ENCODE results near the gene DEF6. TPM values are rescaled to one million over a fixed set of nuclear protein-coding genes. Genes with fewer than 3 reads are reported as not detected.

DEF6 gene
- total RNA-seq, 1 experiment from 2014 or later = 0.59 TPM

DNA sequence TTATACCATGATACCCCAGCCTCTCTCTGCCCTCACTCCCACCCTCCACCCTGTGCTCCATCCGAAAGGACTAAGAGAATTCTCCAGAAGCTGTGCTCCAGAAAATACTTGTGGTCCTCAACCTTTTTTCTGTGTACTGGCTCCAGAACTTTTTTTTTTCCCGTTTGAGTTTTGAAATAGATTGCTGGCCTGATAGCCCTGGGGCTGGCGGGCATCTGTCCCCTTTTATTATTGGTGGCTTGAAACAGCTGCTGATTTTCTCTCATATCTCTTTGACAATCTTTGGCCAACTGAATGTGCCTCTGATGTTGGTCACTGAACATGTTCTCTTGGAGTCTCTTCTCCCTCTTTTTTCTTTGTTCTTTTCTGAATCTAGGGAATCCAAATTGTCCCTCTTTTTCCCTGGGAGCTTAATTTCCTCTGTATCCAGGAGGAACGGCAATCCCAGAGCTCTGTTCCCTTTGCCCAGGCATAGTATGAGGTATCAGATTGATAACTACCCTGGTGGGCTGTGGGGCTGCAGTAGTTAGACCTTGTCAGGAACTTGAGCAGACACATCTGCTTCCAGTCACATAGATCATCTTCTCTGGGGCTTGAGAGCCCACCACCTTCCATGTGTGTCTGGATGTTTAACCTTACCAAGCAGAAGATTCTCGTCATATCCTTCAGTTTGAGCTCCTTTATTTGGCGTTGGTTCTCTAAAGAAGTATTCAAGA lies 46.4 kb downstream of the DEF6 start:
- H3K4me3 ChIP-seq (ENCODE audit: low read depth in 2 of 2, low read length in 2 of 2) = peak overlapping the region; percentile 83 to 89
- ChIA-PET CTCF (interaction anchor here (0.6 to 1.4 kb wide), 4 partner anchors 10 to 105 kb away, joined by 3 to 7 read pairs (median 4); no protein-coding TSS in a partner anchor), POLR2A (interaction anchor here (0.6 kb wide), 2 partner anchors 29 to 120 kb away, joined by 4 to 10 read pairs; no protein-coding TSS in a partner anchor)
- H3K4me1 ChIP-seq (ENCODE audit: control insufficient read depth, insufficient read depth, low read length) = peaks cover 10% of the 10 kb centered on the region
- BruUV-seq (replicated peaks) = TSS peak; percentile 80
- no peaks in the 10 kb centered on the region for H3K9me3 ChIP-seq (ENCODE audit: control insufficient read depth, insufficient read depth, low read depth, low read length)
- no peak for ATAC-seq
- no peaks in the 10 kb centered on the region; the same call in 1 of the 2 replicates for H3K36me3 ChIP-seq (ENCODE audit: control insufficient read depth, insufficient read depth, low read length)
- peak overlapping the region; percentile 51; the same call in 1 of the 2 replicates for H3K27ac ChIP-seq (ENCODE audit: low read length)
- TF ChIP-seq SIN3A (IDR thresholded peaks at IDR 0.05; ENCODE audit: borderline replicate concordance, insufficient read depth, low read depth, low read length) = no peak
- TF ChIP-seq, protein P1, sequence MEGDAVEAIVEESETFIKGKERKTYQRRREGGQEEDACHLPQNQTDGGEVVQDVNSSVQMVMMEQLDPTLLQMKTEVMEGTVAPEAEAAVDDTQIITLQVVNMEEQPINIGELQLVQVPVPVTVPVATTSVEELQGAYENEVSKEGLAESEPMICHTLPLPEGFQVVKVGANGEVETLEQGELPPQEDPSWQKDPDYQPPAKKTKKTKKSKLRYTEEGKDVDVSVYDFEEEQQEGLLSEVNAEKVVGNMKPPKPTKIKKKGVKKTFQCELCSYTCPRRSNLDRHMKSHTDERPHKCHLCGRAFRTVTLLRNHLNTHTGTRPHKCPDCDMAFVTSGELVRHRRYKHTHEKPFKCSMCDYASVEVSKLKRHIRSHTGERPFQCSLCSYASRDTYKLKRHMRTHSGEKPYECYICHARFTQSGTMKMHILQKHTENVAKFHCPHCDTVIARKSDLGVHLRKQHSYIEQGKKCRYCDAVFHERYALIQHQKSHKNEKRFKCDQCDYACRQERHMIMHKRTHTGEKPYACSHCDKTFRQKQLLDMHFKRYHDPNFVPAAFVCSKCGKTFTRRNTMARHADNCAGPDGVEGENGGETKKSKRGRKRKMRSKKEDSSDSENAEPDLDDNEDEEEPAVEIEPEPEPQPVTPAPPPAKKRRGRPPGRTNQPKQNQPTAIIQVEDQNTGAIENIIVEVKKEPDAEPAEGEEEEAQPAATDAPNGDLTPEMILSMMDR (IDR thresholded peaks at IDR 0.05) = no peak
- TF ChIP-seq, protein P2, sequence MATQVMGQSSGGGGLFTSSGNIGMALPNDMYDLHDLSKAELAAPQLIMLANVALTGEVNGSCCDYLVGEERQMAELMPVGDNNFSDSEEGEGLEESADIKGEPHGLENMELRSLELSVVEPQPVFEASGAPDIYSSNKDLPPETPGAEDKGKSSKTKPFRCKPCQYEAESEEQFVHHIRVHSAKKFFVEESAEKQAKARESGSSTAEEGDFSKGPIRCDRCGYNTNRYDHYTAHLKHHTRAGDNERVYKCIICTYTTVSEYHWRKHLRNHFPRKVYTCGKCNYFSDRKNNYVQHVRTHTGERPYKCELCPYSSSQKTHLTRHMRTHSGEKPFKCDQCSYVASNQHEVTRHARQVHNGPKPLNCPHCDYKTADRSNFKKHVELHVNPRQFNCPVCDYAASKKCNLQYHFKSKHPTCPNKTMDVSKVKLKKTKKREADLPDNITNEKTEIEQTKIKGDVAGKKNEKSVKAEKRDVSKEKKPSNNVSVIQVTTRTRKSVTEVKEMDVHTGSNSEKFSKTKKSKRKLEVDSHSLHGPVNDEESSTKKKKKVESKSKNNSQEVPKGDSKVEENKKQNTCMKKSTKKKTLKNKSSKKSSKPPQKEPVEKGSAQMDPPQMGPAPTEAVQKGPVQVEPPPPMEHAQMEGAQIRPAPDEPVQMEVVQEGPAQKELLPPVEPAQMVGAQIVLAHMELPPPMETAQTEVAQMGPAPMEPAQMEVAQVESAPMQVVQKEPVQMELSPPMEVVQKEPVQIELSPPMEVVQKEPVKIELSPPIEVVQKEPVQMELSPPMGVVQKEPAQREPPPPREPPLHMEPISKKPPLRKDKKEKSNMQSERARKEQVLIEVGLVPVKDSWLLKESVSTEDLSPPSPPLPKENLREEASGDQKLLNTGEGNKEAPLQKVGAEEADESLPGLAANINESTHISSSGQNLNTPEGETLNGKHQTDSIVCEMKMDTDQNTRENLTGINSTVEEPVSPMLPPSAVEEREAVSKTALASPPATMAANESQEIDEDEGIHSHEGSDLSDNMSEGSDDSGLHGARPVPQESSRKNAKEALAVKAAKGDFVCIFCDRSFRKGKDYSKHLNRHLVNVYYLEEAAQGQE (IDR thresholded peaks at IDR 0.05; ENCODE audit: insufficient read depth in 1 of 2, low read depth in 2 of 2, low read length in 1 of 2) = no peak
- TF ChIP-seq POLR2AphosphoS5 (IDR thresholded peaks at IDR 0.05; ENCODE audit: low read depth, low read length) = no peak
- no peak for TF ChIP-seq TCF7L2 (IDR thresholded peaks at IDR 0.05; ENCODE audit: low read depth, low read length)
- intact Hi-C loops (cut with micrococcal nuclease; ENCODE audit: unreplicated experiment) = loop anchor here (2.0 kb wide), 1 partner anchor 71 kb away; no protein-coding TSS in a partner anchor
- in situ Hi-C loops (cut with HindIII; ENCODE audit: low pct_unique_long_range_greater_than_20kb, low sequenced_read_pairs) = no loop called here
- H3K27me3 ChIP-seq (ENCODE audit: control insufficient read depth, insufficient read depth, low read length) = no peaks in the 10 kb centered on the region
- no peak for DNase-seq (ENCODE audit: low read depth, low spot score)

DNA sequence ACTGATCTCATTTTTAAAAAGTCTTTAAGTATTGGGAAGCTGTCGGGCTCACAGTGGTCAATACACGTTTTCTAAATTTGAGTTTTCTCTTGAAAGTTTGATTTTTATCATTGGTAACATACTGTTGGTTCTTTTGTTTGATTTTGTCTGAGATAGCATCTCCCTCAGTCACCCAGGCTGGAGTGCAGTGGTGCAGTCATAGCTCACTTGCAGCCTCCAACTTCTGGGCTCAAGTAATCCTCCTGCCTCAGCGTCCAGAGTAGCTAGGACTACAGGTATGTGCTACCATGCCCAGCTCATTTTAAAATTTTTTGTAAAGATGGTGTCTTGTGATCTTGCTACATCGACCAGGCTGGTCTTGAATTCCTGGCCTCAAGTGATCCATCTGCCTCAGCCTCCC lies 53.8 kb downstream of the DEF6 start:
- Histone ChIP-seq H3K27me3 (ENCODE audit: control insufficient read depth, insufficient read depth, low read length) (no peaks in the 10 kb centered on the region), H3K27ac (ENCODE audit: low read length) (no peak overlapping the region), H3K4me1 (ENCODE audit: control insufficient read depth, insufficient read depth, low read length) (no peaks in the 10 kb centered on the region), H3K36me3 (ENCODE audit: control insufficient read depth, insufficient read depth, low read length) (peaks cover 2% of the 10 kb centered on the region; the same call in 1 of the 2 replicates), H3K9me3 (ENCODE audit: control insufficient read depth, insufficient read depth, low read depth, low read length) (no peaks in the 10 kb centered on the region), H3K4me3 (ENCODE audit: low read depth in 2 of 2, low read length in 2 of 2) (no peak overlapping the region)
- intact Hi-C loops (cut with micrococcal nuclease; ENCODE audit: unreplicated experiment) = no loop called here
- in situ Hi-C loops (cut with HindIII; ENCODE audit: low pct_unique_long_range_greater_than_20kb, low sequenced_read_pairs) = no loop called here
- DNase-seq (ENCODE audit: low read depth, low spot score) (no peak), ATAC-seq (no peak)
- POLR2A ChIA-PET = no interaction called here
- no TSS peak for BruUV-seq (replicated peaks)
- TF ChIP-seq, protein P1 (IDR thresholded peaks at IDR 0.05) = no peak
- TF ChIP-seq SIN3A (IDR thresholded peaks at IDR 0.05; ENCODE audit: borderline replicate concordance, insufficient read depth, low read depth, low read length) (no peak), POLR2AphosphoS5 (IDR thresholded peaks at IDR 0.05; ENCODE audit: low read depth, low read length) (no peak), TCF7L2 (IDR thresholded peaks at IDR 0.05; ENCODE audit: low read depth, low read length) (no peak)
- TF ChIP-seq, protein P2 (IDR thresholded peaks at IDR 0.05; ENCODE audit: insufficient read depth in 1 of 2, low read depth in 2 of 2, low read length in 1 of 2) = no peak
- CTCF ChIA-PET = interaction anchor here (0.7 kb wide), 1 partner anchor 9 kb away, joined by 14 read pairs; no protein-coding TSS in a partner anchor

All from Panc1 (cell line).